GM18498 (cell line): ENCODE results near the gene TSC2.
"Not testable (repeated sequence)": the region's sequence is repeated elsewhere in the genome, so short reads cannot be mapped to it uniquely, and the experiment has no call there.

Experiments
- ATAC-seq: cut with Tn5 transposase; IDR thresholded peaks from one replicate; pipeline ENCODE4 v1.9.1; 2021; ENCODE audit warnings: mild to moderate bottlenecking, moderate library complexity; ENCODE audit not compliant: unreplicated experiment

The TSC2 gene

GRCh38 chr16:2096853-2097595 lies 49.2 kb downstream of the TSC2 start:
- ATAC-seq: no peak

GRCh38 chr16:2097689-2098088 lies 49.9 kb downstream of the TSC2 start:
- ATAC-seq: not testable (repeated sequence)

- not testable (repeated sequence) for ATAC-seq
Observed at GRCh38 chr16:2101581-2101980, 53.8 kb downstream of the TSC2 start.

- no peak for ATAC-seq
Observed at GRCh38 chr16:2102471-2102870, 54.7 kb downstream of the TSC2 start.

- ATAC-seq: not testable (repeated sequence)
Observed at GRCh38 chr16:2104464-2104863, 56.7 kb downstream of the TSC2 start.

GRCh38 chr16:2105291-2105690 lies 57.5 kb downstream of the TSC2 start:
- not testable (repeated sequence) for ATAC-seq

- ATAC-seq: not testable (repeated sequence)
Observed at GRCh38 chr16:2105769-2106168, 58.0 kb downstream of the TSC2 start.

GRCh38 chr16:2106211-2106610 lies 58.4 kb downstream of the TSC2 start:
- not testable (repeated sequence) for ATAC-seq

GRCh38 chr16:2107121-2107790 lies 59.5 kb downstream of the TSC2 start:
- not testable (repeated sequence) for ATAC-seq

GRCh38 chr16:2107791-2108125 lies 60.0 kb downstream of the TSC2 start:
- not testable (repeated sequence) for ATAC-seq

GRCh38 chr16:2108446-2109270 lies 60.9 kb downstream of the TSC2 start:
- ATAC-seq: not testable (repeated sequence)

- ATAC-seq: not testable (repeated sequence)
Observed at GRCh38 chr16:2109271-2109580, 61.4 kb downstream of the TSC2 start.

GRCh38 chr16:2109872-2110271 lies 62.1 kb downstream of the TSC2 start:
- ATAC-seq: not testable (repeated sequence)

- ATAC-seq: not testable (repeated sequence)
Observed at GRCh38 chr16:2110332-2111008, 62.7 kb downstream of the TSC2 start.

- not testable (repeated sequence) for ATAC-seq
Observed at GRCh38 chr16:2111009-2111353, 63.2 kb downstream of the TSC2 start.

- ATAC-seq: not testable (repeated sequence)
Observed at GRCh38 chr16:2111412-2112335, 63.9 kb downstream of the TSC2 start.

GRCh38 chr16:2112539-2113106 lies 64.8 kb downstream of the TSC2 start:
- not testable (repeated sequence) for ATAC-seq

- not testable (repeated sequence) for ATAC-seq
Observed at GRCh38 chr16:2114225-2114624, 66.4 kb downstream of the TSC2 start.

GRCh38 chr16:2114885-2115590 lies 67.3 kb downstream of the TSC2 start:
- ATAC-seq: not testable (repeated sequence)
